ENCODE data around the gene UBE2Q1. TPM values are rescaled to one million over a fixed set of nuclear protein-coding genes. Genes with fewer than 3 reads are reported as not detected.

The UBE2Q1 gene
- total RNA-seq, 1 experiment from 2014 or later: 62.7 TPM

DNA sequence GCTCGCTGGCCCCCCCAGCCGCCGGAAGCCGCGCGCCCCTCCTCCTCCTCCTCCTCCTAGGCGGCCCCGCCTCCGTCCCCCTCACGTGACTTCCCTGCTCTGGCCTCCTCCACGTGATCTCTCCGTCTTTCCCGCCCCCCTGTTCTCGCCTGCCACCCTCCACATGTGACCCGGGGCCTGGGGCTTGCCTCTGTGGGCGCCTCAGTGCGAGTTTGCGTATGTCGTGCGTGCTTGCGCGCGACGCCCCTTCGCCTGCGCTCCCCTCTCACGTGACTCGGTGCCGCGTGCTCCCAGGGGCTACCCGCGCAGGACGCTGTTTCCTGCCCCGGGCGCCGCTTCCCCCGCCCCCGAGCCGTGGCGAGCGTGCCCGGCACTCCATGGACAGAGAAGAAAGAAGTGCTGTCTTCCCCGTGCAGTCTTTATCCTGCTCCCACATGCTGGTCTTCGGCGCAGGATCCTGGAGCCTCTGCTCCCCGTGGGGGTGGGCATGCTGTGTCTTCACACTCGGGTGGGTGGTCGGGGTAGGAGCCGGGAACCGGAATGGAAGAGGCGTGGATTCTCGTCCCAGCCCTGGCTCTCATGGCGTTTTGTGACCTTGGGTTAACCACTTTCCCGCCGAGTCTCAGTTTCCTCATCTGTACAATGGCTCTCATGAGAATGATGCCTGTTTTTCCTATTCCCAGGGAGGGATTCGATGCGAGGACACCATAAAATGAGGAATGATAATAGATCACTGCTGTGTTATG lies 431 bp upstream of the UBE2Q1 start (continued):
- peak; percentile 98 for TF ChIP-seq TEAD1 (CRISPR knock-in tag; IDR thresholded peaks at IDR 0.05)
- TF ChIP-seq, protein P1, sequence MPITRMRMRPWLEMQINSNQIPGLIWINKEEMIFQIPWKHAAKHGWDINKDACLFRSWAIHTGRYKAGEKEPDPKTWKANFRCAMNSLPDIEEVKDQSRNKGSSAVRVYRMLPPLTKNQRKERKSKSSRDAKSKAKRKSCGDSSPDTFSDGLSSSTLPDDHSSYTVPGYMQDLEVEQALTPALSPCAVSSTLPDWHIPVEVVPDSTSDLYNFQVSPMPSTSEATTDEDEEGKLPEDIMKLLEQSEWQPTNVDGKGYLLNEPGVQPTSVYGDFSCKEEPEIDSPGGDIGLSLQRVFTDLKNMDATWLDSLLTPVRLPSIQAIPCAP (CRISPR knock-in tag; IDR thresholded peaks at IDR 0.05): peak; percentile 98
- TF ChIP-seq, protein P2, sequence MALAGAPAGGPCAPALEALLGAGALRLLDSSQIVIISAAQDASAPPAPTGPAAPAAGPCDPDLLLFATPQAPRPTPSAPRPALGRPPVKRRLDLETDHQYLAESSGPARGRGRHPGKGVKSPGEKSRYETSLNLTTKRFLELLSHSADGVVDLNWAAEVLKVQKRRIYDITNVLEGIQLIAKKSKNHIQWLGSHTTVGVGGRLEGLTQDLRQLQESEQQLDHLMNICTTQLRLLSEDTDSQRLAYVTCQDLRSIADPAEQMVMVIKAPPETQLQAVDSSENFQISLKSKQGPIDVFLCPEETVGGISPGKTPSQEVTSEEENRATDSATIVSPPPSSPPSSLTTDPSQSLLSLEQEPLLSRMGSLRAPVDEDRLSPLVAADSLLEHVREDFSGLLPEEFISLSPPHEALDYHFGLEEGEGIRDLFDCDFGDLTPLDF (CRISPR knock-in tag; IDR thresholded peaks at IDR 0.05): peak; percentile 97
- TF ChIP-seq, protein P3, sequence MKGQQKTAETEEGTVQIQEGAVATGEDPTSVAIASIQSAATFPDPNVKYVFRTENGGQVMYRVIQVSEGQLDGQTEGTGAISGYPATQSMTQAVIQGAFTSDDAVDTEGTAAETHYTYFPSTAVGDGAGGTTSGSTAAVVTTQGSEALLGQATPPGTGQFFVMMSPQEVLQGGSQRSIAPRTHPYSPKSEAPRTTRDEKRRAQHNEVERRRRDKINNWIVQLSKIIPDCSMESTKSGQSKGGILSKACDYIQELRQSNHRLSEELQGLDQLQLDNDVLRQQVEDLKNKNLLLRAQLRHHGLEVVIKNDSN (CRISPR knock-in tag; IDR thresholded peaks at IDR 0.05): peak; percentile 99
- TF ChIP-seq GTF2I (CRISPR knock-in tag; conservative IDR thresholded peaks at IDR 0.05): peak; percentile 99
- TF ChIP-seq, protein P4, sequence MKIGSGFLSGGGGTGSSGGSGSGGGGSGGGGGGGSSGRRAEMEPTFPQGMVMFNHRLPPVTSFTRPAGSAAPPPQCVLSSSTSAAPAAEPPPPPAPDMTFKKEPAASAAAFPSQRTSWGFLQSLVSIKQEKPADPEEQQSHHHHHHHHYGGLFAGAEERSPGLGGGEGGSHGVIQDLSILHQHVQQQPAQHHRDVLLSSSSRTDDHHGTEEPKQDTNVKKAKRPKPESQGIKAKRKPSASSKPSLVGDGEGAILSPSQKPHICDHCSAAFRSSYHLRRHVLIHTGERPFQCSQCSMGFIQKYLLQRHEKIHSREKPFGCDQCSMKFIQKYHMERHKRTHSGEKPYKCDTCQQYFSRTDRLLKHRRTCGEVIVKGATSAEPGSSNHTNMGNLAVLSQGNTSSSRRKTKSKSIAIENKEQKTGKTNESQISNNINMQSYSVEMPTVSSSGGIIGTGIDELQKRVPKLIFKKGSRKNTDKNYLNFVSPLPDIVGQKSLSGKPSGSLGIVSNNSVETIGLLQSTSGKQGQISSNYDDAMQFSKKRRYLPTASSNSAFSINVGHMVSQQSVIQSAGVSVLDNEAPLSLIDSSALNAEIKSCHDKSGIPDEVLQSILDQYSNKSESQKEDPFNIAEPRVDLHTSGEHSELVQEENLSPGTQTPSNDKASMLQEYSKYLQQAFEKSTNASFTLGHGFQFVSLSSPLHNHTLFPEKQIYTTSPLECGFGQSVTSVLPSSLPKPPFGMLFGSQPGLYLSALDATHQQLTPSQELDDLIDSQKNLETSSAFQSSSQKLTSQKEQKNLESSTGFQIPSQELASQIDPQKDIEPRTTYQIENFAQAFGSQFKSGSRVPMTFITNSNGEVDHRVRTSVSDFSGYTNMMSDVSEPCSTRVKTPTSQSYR (CRISPR knock-in tag; IDR thresholded peaks at IDR 0.05): peak; percentile 98
- TF ChIP-seq, protein P5, sequence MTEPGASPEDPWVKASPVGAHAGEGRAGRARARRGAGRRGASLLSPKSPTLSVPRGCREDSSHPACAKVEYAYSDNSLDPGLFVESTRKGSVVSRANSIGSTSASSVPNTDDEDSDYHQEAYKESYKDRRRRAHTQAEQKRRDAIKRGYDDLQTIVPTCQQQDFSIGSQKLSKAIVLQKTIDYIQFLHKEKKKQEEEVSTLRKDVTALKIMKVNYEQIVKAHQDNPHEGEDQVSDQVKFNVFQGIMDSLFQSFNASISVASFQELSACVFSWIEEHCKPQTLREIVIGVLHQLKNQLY (CRISPR knock-in tag; IDR thresholded peaks at IDR 0.05): no peak
- TF ChIP-seq ZNF263 (CRISPR knock-in tag; IDR thresholded peaks at IDR 0.05; ENCODE audit: low read depth): 0 out of 2 replicates have a peak, but pooled peaks have one; percentile 46
- TF ChIP-seq FOXK1 (CRISPR knock-in tag; IDR thresholded peaks at IDR 0.05): peak; percentile 98
- TF ChIP-seq, protein P6, sequence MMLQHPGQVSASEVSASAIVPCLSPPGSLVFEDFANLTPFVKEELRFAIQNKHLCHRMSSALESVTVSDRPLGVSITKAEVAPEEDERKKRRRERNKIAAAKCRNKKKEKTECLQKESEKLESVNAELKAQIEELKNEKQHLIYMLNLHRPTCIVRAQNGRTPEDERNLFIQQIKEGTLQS (CRISPR knock-in tag; conservative IDR thresholded peaks at IDR 0.05): peak; percentile 78; the same call in 1 of the 2 replicates
- TF ChIP-seq, protein P7, sequence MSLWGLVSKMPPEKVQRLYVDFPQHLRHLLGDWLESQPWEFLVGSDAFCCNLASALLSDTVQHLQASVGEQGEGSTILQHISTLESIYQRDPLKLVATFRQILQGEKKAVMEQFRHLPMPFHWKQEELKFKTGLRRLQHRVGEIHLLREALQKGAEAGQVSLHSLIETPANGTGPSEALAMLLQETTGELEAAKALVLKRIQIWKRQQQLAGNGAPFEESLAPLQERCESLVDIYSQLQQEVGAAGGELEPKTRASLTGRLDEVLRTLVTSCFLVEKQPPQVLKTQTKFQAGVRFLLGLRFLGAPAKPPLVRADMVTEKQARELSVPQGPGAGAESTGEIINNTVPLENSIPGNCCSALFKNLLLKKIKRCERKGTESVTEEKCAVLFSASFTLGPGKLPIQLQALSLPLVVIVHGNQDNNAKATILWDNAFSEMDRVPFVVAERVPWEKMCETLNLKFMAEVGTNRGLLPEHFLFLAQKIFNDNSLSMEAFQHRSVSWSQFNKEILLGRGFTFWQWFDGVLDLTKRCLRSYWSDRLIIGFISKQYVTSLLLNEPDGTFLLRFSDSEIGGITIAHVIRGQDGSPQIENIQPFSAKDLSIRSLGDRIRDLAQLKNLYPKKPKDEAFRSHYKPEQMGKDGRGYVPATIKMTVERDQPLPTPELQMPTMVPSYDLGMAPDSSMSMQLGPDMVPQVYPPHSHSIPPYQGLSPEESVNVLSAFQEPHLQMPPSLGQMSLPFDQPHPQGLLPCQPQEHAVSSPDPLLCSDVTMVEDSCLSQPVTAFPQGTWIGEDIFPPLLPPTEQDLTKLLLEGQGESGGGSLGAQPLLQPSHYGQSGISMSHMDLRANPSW (CRISPR knock-in tag; conservative IDR thresholded peaks at IDR 0.05; ENCODE audit: low read depth): 0 out of 2 replicates have a peak, but pooled peaks have one; percentile 71
- TF ChIP-seq, protein P8, sequence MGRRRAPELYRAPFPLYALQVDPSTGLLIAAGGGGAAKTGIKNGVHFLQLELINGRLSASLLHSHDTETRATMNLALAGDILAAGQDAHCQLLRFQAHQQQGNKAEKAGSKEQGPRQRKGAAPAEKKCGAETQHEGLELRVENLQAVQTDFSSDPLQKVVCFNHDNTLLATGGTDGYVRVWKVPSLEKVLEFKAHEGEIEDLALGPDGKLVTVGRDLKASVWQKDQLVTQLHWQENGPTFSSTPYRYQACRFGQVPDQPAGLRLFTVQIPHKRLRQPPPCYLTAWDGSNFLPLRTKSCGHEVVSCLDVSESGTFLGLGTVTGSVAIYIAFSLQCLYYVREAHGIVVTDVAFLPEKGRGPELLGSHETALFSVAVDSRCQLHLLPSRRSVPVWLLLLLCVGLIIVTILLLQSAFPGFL (CRISPR knock-in tag; IDR thresholded peaks at IDR 0.05; ENCODE audit: borderline replicate concordance): peak; percentile 97
- peak; percentile 99 for TF ChIP-seq ZNF232 (CRISPR knock-in tag; IDR thresholded peaks at IDR 0.05)
- TF ChIP-seq ZNF138 (CRISPR knock-in tag; conservative IDR thresholded peaks at IDR 0.05): peak; percentile 96
- peak; percentile 94 for TF ChIP-seq GABPB1 (CRISPR knock-in tag; IDR thresholded peaks at IDR 0.05)
- TF ChIP-seq, protein P9, sequence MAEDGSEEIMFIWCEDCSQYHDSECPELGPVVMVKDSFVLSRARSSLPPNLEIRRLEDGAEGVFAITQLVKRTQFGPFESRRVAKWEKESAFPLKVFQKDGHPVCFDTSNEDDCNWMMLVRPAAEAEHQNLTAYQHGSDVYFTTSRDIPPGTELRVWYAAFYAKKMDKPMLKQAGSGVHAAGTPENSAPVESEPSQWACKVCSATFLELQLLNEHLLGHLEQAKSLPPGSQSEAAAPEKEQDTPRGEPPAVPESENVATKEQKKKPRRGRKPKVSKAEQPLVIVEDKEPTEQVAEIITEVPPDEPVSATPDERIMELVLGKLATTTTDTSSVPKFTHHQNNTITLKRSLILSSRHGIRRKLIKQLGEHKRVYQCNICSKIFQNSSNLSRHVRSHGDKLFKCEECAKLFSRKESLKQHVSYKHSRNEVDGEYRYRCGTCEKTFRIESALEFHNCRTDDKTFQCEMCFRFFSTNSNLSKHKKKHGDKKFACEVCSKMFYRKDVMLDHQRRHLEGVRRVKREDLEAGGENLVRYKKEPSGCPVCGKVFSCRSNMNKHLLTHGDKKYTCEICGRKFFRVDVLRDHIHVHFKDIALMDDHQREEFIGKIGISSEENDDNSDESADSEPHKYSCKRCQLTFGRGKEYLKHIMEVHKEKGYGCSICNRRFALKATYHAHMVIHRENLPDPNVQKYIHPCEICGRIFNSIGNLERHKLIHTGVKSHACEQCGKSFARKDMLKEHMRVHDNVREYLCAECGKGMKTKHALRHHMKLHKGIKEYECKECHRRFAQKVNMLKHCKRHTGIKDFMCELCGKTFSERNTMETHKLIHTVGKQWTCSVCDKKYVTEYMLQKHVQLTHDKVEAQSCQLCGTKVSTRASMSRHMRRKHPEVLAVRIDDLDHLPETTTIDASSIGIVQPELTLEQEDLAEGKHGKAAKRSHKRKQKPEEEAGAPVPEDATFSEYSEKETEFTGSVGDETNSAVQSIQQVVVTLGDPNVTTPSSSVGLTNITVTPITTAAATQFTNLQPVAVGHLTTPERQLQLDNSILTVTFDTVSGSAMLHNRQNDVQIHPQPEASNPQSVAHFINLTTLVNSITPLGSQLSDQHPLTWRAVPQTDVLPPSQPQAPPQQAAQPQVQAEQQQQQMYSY (CRISPR knock-in tag; IDR thresholded peaks at IDR 0.05): peak; percentile 74
- no peak for TF ChIP-seq MXD4 (CRISPR knock-in tag; IDR thresholded peaks at IDR 0.05; ENCODE audit: borderline replicate concordance)
- TF ChIP-seq, protein P10, sequence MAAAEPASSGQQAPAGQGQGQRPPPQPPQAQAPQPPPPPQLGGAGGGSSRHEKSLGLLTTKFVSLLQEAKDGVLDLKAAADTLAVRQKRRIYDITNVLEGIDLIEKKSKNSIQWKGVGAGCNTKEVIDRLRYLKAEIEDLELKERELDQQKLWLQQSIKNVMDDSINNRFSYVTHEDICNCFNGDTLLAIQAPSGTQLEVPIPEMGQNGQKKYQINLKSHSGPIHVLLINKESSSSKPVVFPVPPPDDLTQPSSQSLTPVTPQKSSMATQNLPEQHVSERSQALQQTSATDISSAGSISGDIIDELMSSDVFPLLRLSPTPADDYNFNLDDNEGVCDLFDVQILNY (CRISPR knock-in tag; IDR thresholded peaks at IDR 0.05): peak; percentile 99
- peak; percentile 99 for TF ChIP-seq NFE2L1 (CRISPR knock-in tag; IDR thresholded peaks at IDR 0.05)
- TF ChIP-seq NFATC4 (CRISPR knock-in tag; IDR thresholded peaks at IDR 0.05): no peak

All from WTC11 (cell line).